ENCODE data around the gene NFE2L1.
A peak's percentile ranks its signal among the peaks of the same experiment; 100 is the strongest.
"Not testable (repeated sequence)": the region's sequence is repeated elsewhere in the genome, so short reads cannot be mapped to it uniquely, and the experiment has no call there.

The NFE2L1 gene

GRCh38 chr17:48047741-48048383 lies at the start of gene NFE2L1:
NFE2L1 (plus strand) TSS chr17:48048359; CDS start chr17:48051119, 2,760 bp downstream.
- peak; percentile 96 for DNase-seq (ENCODE audit: low spot score)

DNA sequence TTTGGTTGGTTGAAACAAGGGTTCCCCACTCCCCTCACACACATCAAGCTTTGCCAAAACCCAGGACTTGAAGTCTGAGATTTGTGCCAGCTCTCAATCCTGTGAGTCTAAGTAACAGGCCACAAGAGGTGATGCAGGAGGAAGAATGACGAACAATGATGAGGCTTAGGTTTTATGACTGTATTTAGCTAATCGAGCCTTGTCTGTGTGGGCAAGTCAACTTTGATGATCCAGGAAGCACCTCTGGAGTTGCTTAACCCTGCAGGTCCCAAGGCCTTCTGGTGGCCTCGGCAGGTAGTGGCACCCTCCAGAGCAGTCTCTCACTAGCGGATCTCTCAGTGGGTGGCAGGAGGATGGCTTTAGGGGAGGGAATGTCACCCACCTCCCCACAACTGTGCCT lies 48.6 kb upstream of the NFE2L1 start:
- no peak for DNase-seq (ENCODE audit: low spot score)

GRCh38 chr17:48001197-48001596 lies 47.0 kb upstream of the NFE2L1 start:
- no peak for DNase-seq (ENCODE audit: low spot score)

- not testable (repeated sequence) for DNase-seq (ENCODE audit: low spot score)
Observed at GRCh38 chr17:48001657-48002056, 46.5 kb upstream of the NFE2L1 start.

- DNase-seq (ENCODE audit: low spot score) = peak; percentile 66
Observed at GRCh38 chr17:48002266-48002915, 45.8 kb upstream of the NFE2L1 start.

DNA sequence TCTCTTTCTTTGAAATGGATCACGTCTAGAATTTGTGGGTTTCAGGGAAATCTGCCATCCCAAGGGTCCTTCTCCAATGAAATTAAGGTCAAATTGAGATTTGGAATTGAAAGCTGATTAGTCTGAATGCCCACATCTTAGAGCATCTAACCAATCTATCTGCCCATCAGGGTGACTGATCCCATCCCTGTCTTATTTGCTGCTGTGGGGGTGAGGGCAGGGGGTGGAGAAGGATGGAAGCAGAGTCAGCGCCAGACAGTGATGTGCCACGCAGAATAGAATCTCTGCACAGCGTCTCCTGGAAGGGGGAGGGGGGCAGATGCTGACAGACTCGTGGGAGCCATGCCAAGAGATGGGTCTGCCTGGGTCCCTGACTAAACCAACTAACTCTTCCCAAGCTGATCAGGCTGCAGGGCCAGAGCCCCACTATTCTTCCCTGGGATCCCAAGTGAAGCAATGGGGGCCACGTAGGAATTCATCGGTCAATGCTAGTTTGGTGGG lies 45.2 kb upstream of the NFE2L1 start:
- DNase-seq (ENCODE audit: low spot score) = no peak

DNA sequence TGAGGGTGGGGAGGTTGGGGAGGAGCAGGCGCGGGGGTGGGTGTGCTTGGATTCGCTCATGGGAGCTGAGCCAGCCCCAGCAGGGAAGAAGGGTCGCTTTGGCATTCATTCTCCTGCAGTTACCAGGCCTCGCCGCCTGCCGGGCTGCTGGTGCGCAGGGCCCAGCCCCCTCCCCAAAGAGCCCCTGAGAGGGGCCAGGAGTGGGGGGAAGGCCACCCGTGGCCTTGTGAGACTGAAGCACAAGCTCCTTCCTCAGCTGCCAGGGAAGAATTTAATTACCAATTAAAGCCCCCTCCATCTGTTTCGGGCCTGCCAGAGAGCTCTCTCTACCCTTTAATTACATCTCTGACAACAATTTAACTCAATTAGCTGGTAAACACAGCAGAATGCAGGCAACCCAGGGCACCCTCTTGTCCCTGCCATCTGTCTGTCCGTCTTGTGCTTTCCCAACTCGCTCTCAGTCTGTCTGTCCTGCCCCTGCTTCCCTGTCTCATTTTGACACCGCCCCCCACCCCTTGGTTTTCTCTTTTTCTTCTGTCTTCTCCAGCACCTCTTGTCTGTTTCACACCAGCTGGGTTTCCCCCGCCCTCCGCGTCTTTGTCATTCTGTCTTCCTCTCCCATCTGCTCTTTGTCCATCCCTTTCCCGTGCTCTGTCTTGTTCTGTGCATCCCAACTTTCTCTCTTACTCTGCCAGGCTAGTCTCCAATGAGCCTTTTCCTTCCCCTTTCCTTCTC lies 44.6 kb upstream of the NFE2L1 start:
- no peak for DNase-seq (ENCODE audit: low spot score)

DNA sequence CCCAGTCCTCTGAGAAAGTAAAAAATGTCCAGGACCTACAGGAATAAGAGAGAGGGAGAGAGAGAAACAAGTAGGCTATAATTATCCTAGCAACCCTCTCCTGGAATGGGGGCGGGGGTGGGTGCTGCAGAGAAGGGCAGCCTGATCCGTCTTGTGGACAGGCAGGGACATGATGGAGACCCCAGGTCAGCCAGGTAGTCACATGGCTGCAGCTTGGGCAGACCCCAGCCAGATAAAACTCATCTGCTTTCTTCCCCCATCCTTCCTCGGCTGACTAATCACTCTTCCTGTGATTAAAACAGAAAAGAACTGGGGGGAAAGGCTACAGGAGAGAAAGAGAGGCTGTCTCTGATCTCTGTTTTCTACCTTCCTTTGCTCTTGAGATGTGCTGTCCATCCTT lies 43.2 kb upstream of the NFE2L1 start:
- DNase-seq (ENCODE audit: low spot score) = no peak

DNA sequence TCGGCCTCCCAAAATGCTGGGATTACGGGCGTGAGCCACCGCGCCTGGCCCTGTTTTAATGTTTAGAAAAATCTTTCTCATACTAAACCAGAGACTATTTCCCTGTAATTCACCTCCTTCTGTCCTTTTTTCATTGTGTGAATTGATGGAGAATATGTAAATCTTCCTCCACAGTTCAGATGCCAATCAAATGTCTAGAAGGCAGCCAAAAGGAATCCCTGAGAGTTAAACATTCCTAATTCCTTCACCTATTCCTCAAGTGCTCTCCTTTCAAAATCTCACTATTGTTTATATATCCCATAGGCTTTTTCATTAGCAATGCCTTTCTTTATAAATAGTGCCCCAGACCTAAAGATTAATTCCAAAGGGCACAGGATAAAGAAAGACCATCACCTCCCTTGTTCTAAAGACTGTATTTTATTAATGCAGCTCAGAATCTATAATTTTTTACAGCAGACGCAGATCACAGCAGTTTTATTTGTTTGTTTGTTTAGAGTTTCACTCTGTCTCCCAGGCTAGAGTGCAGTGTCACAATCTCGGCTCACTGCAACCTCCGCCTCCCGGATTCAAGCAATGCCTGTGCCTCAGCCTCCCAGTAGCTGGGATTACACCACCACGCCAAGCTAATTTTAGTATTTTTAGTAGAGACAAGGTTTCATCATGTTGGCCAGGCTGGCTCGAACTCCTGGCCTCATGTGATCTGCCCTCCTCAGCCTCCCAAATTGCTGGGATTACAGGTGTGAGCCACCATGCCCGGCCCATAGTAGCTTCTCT lies 41.0 kb upstream of the NFE2L1 start:
- no peak for DNase-seq (ENCODE audit: low spot score)

- no peak for DNase-seq (ENCODE audit: low spot score)
Observed at GRCh38 chr17:48010193-48010592, 38.0 kb upstream of the NFE2L1 start.

- DNase-seq (ENCODE audit: low spot score) = peak; percentile 67
Observed at GRCh38 chr17:48011405-48012150, 36.6 kb upstream of the NFE2L1 start.

DNA sequence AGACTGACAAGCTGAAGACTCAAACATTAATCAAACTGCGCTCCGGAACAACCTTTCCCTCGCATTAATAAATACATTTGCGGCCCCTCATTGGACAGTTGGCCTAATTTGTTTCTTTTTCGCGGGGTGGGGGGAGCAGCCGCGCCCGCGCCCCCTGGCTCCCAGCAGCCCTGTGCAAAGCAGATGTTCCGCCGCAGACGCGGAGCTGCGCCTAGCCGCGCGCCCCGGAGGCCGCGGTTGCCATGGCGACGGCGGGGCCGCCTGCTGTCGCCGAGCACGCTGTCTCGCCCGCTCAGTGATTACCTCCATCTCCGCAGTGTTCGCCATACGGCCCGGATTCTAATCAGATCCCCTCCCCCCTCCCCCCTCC lies 36.0 kb upstream of the NFE2L1 start:
- peak; percentile 74 for DNase-seq (ENCODE audit: low spot score)

- DNase-seq (ENCODE audit: low spot score) = no peak
Observed at GRCh38 chr17:48012654-48013053, 35.5 kb upstream of the NFE2L1 start.

GRCh38 chr17:48013876-48014594 lies 34.1 kb upstream of the NFE2L1 start:
- DNase-seq (ENCODE audit: low spot score) = no peak

DNA sequence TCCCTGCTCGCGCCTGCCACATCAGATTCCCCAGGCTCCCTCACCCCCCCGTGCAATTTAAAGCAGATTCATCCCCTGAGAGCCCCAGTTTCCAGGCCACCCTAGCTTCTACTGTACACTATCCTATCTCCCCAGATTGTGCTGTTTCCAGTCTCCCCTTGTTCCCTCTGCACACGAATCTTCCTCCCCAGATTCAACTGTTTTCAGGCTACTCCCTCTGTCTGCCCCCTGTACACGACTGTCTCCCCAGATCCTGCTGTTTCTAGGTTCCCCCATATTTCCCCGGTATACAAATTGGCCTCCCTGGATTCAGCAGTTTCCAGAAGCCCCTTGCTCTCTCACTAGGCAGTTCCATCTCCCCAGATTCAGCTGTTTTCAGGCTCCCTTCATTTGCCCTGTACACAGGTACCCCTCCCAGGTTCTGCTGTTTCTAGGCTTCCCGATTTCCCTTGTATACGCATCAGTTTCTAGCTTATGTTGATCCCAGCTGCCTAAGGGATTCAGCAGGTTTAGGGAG lies 33.5 kb upstream of the NFE2L1 start:
- DNase-seq (ENCODE audit: low spot score) = no peak

DNA sequence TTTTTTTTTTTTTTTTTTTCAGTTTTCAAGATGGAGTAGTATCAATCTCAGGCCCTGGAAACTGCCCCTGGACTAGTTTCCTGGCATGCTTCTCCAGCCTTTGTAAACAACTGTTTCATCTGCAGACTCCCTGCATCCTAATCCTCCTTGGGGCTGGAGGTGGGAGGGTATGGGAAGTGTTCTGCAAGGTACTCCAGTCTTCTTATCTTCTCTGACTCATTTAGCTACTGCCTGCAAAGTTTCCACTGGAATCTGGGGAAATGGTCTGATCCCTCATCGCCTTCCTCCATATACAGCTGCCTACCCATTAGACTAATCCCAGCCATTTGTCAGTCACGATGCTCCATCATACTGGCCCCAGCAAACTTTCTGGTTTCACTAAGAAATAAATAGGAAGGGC lies 32.0 kb upstream of the NFE2L1 start:
- no peak for DNase-seq (ENCODE audit: low spot score)

DNA sequence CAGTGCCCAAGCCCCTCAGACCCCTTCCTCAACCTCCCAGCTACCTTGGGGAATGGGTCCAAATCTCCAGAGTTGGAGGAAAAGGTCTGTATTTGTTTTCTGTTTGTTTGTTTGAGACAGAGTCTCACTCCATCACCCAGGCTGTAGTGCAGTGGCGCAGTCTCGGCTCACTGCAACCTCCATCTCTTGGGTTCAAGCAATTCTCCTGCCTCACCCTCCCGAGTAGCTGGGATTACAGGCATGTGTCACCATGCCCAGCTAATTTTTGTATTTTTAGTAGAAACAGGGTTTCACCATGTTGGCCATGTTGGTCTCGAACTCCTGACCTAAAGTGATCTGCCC lies 30.4 kb upstream of the NFE2L1 start:
- DNase-seq (ENCODE audit: low spot score) = not testable (repeated sequence)

GRCh38 chr17:48021934-48022333 lies 26.2 kb upstream of the NFE2L1 start:
- no peak for DNase-seq (ENCODE audit: low spot score)

DNA sequence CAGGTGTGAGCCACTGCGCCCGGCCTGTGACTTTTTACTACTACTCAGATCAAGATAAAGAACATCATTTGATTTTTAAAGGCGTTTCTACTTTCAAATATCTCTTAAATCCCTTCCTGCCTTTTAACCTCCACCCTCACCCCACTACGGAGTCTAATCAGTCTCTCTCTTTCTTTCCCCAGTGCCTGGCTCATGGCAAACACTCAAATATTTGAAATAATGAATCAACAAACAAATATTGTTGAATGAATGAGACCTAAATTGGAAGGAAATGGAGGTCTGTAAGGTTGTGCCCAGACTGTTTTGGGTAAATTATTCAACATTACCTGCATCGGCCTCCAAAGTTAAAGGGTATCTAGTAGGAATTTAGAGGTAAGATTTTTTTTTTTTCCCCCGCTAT lies 25.3 kb upstream of the NFE2L1 start:
- no peak for DNase-seq (ENCODE audit: low spot score)

- peak; percentile 77 for DNase-seq (ENCODE audit: low spot score)
Observed at GRCh38 chr17:48023400-48024148, 24.6 kb upstream of the NFE2L1 start.
